Suprapubic skin (tissue), 4 donors: ENCODE results near the gene TARDBP. TPM values are rescaled to one million over a fixed set of nuclear protein-coding genes. Genes with fewer than 3 reads are reported as not detected.
"Not testable (repeated sequence)": the region's sequence is repeated elsewhere in the genome, so short reads cannot be mapped to it uniquely, and the experiment has no call there.

Source experiments
- DNase-seq, 2 donors: peaks; one replicate each; pipeline ENCODE4 v3.0.0-alpha.2; 2019; ENCODE audit warnings: low spot score in 2 of 2
- H3K27ac ChIP-seq: fragments of 200-600 bp; sonication (generic); one replicate; pipeline ENCODE4 v1.5.1; 2019
- H3K27me3 ChIP-seq: fragments of 200-600 bp; sonication (generic); one replicate; pipeline ENCODE4 v1.5.1; 2019
- H3K36me3 ChIP-seq: fragments of 200-600 bp; sonication (generic); one replicate; pipeline ENCODE4 v1.5.1; 2019
- H3K4me1 ChIP-seq: fragments of 200-600 bp; sonication (generic); one replicate; pipeline ENCODE4 v1.5.1; 2019
- H3K4me3 ChIP-seq: fragments of 200-600 bp; sonication (generic); one replicate; pipeline ENCODE4 v1.5.1; 2019; ENCODE audit warnings: mild to moderate bottlenecking
- H3K9me3 ChIP-seq: fragments of 200-600 bp; sonication (generic); one replicate; pipeline ENCODE4 v1.5.1; 2019
- EP300 ChIP-seq: sonication (generic); formaldehyde crosslinking; IDR thresholded peaks from one replicate; pipeline ENCODE4 v1.6.1; 2017; ENCODE audit warnings: antibody characterized with exemption
- POLR2A ChIP-seq, 2 donors: fragments of 450-650 bp; IDR thresholded peaks; one replicate each; pipeline ENCODE4 v1.6.1; 2017; ENCODE audit warnings: antibody characterized with exemption in 2 of 2, mild to moderate bottlenecking in 2 of 2, moderate library complexity in 2 of 2
- POLR2AphosphoS5 ChIP-seq, 3 donors: sonication (generic); formaldehyde crosslinking; IDR thresholded peaks; one replicate each; pipeline ENCODE4 v1.6.1; 2017; ENCODE audit warnings: antibody characterized with exemption in 3 of 3
- WGBS: methylation state at CpG from one replicate; pipeline ENCODE4 v1.1.5; 2018; 5-methylcytosine and 5-hydroxymethylcytosine counted together
- total RNA-seq, 4 donors: library from RNA; depleted of rRNA; stranded (reverse); fragments of >200 nt; gene quantifications; one replicate each; pipeline ENCODE4 v1.1.0, GENCODE V29; 2016
- TF ChIP-seq, protein P1 (sequence below), 2 donors: fragments of 200-600 bp in 1 of 2; fragments of 450-650 bp in 1 of 2; sonication (generic) in 1 of 2; IDR thresholded peaks; one replicate each; pipeline ENCODE4 v1.5.1; 2016 to 2019; ENCODE audit warnings: antibody characterized with exemption in 2 of 2, mild to moderate bottlenecking in 1 of 2, moderate library complexity in 1 of 2

TARDBP gene
- total RNA-seq, 4 donors from 2014 or later = 92.7 to 287 (median 156) TPM

DNA sequence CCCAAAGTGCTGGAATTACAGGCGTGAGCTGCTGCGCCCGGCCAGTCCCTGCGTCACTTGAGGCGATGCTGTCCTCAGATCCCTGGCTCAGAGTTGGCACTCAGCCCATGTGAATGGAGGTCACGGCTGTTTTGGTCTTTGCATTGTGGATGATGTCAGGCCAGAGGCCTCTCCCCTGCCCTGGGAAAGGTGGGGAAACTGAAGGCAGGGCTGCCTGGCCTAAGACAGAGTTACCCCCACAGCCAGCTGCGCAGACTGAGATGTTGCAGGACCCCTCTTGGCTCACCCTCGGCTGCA, 33.8 kb downstream of the TARDBP start:
- Histone ChIP-seq H3K9me3 (no peaks in the 10 kb centered on the region), H3K27ac (no peak overlapping the region), H3K4me1 (no peaks in the 10 kb centered on the region), H3K36me3 (no peaks in the 10 kb centered on the region), H3K27me3 (no peaks in the 10 kb centered on the region), H3K4me3 (no peak overlapping the region)
- DNase-seq = no peak
- TF ChIP-seq POLR2A (IDR thresholded peaks at IDR 0.05) = no peak
- no peak for TF ChIP-seq POLR2AphosphoS5 (IDR thresholded peaks at IDR 0.05)
- no peak for TF ChIP-seq EP300
- TF ChIP-seq, protein P1, sequence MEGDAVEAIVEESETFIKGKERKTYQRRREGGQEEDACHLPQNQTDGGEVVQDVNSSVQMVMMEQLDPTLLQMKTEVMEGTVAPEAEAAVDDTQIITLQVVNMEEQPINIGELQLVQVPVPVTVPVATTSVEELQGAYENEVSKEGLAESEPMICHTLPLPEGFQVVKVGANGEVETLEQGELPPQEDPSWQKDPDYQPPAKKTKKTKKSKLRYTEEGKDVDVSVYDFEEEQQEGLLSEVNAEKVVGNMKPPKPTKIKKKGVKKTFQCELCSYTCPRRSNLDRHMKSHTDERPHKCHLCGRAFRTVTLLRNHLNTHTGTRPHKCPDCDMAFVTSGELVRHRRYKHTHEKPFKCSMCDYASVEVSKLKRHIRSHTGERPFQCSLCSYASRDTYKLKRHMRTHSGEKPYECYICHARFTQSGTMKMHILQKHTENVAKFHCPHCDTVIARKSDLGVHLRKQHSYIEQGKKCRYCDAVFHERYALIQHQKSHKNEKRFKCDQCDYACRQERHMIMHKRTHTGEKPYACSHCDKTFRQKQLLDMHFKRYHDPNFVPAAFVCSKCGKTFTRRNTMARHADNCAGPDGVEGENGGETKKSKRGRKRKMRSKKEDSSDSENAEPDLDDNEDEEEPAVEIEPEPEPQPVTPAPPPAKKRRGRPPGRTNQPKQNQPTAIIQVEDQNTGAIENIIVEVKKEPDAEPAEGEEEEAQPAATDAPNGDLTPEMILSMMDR (IDR thresholded peaks at IDR 0.05) = no peak
- 97% methylated on average over 6 of the region's 8 CpGs for WGBS

DNA sequence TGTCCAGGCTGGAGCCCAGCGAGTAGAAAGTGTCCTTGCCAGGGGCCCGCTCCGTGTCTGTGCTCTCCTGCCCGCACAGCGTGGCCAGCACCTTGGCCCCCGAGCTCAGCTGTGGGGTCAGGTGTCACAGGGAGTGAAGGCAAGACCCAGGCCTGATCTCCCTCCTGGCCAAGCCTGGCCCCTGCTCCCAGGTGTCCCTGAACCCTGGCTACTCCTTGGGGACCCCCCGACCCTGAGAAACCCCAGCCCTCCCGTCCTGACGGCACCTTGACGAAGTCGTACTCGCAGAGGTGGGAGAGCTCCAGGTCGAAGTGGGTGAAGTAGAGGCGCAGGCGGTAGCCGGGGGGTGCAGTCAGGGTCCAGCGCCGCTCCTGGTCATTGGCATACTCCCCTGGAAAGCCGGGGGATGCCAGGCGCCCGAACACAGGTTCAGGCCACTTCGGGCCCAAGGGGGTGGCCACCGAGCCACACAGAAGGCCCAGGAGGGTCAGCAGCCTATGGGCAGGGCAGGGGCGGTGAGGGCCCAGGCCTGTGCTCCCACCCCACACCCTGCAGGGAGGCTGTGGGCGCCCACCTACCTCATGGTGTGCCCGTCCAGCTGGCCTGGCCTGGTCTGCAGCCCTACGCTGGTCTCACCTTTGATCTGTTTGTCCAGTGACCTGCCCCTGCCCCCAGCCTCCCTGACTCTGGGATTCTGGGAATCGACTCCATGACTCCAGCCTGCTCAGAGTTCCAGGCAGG, 34.3 kb downstream of the TARDBP start, which contains the start of gene MASP2:
MASP2 (minus strand) TSS at position 615 of the 741 bp plus-strand sequence; CDS start at position 583, 32 bp downstream.
- no peak for TF ChIP-seq POLR2AphosphoS5 (IDR thresholded peaks at IDR 0.05)
- no peak for TF ChIP-seq POLR2A (IDR thresholded peaks at IDR 0.05)
- TF ChIP-seq, protein P1 (IDR thresholded peaks at IDR 0.05) = no peak
- no peak for TF ChIP-seq EP300
- no peak for DNase-seq
- WGBS = 95% methylated on average over 18 of the region's 28 CpGs
- no peaks in the 10 kb centered on the region for H3K36me3 ChIP-seq
- H3K9me3 ChIP-seq = no peaks in the 10 kb centered on the region
- H3K27ac ChIP-seq = no peak within 1 kb of the TSS
- no peaks in the 10 kb centered on the region for H3K27me3 ChIP-seq
- H3K4me3 ChIP-seq = no peak within 1 kb of the TSS
- H3K4me1 ChIP-seq = no peaks in the 10 kb centered on the region

DNA sequence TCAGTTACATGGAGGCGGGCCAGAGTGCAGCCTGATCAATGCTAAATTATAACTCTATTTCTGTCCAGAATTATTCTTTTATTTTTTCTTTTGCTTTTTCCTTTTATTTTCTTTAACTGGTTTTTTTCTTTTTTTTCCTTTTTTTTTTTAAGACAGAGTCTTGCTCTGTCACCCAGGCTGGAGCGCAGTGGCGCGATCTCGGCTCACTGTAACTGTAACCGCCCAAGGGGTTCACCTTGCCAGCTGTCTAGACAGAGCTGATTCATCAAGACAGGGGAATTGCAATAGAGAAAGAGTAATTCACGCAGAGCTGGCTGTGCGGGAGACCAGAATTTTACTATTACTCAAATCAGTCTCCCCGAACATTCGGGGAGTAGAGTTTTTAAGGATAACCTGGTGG, 38.7 kb downstream of the TARDBP start:
- not testable (repeated sequence) for H3K9me3 ChIP-seq, DNase-seq, H3K27ac ChIP-seq, H3K27me3 ChIP-seq, H3K4me3 ChIP-seq, H3K4me1 ChIP-seq
- H3K36me3 ChIP-seq = peaks cover 22% of the 10 kb centered on the region
- 77% methylated on average over 10 of the region's 10 CpGs for WGBS

DNA sequence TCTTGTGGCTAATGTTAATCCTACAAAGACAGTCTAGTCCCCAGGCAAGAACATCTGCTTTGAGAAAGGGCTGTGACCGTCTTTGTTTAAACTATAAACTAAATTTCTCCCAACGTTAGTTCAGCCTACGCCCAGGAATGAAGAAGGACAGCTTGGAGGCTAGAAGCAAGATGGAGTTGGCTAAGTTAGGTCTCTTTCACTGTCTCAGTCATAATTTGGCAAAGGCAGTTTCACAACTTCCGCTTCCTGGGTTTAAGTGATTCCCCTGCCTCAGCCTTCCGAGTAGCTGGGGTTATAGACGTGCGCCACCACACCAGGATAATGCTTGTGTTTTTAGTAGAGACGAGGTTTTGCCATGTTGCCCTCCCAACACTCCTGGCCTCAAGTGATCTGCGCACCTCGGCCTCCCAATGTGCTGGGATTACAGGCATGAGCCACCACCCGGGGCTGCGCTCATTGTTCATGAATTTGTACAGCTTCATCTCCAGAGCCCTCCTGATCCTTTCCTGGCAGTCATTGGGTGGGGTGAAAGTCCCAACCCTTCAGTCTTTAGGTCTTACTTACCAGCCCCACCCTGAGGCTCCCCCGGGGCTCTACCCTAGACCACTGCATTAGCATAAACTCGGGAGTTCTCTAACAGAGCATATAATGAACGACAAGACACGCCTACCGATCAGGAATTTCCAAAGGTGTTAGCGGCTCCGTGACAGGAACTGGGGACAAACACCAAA, 39.5 kb downstream of the TARDBP start:
- TF ChIP-seq EP300 (no peak), POLR2AphosphoS5 (IDR thresholded peaks at IDR 0.05) (no peak), POLR2A (IDR thresholded peaks at IDR 0.05) (no peak)
- TF ChIP-seq, protein P1 (IDR thresholded peaks at IDR 0.05) = no peak
- H3K4me1 ChIP-seq = peaks cover 6% of the 10 kb centered on the region
- H3K27me3 ChIP-seq = no peaks in the 10 kb centered on the region
- H3K36me3 ChIP-seq = peaks cover 28% of the 10 kb centered on the region
- H3K9me3 ChIP-seq = no peaks in the 10 kb centered on the region
- no peak overlapping the region for H3K27ac ChIP-seq
- no peak for DNase-seq
- no peak overlapping the region for H3K4me3 ChIP-seq
- 49% methylated on average over 18 of the region's 19 CpGs for WGBS

DNA sequence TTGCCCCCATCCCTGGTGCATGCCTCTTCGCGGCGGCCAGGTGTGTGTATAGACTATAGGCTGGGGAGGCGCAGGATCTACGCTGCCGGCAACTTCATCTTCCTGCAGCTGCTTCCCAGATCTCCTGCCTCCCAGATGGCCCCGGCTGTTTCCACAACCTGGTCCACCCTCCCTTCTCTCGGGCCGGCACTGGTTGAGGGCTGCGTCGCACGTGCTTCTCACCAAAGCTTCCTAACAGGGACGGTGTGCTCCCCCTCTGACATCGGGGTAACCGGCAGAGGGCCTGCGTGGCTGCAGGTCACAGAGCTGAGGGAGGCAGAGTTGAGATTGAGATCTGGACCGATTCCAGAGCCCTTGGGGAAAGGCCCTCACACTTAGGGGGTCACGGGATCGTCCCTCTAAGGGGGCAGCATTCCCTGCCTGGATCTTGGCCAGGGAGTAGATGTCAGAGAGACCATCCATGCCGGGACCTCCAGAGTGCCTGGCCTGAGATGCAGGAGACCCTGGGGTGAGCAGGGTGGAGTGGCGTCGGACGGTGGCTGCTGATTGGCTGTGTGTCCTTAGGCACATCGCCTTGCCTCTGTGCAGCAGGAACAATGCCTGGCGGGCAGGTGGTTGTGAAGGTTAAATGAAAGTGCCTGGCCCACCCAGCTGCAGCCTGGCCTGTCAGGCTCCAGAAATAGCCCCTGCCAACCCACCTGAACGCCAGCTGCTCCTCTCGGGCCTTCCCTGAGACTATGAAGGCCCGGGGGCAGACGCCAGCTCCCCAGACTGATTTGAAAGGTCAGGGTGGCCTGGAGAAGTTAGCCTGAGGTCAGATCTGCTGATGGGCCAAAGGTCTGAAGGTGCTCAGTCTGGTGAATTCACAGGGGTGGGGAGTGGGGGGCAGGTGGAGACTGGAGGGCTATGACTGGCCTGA, 40.6 kb downstream of the TARDBP start:
- TF ChIP-seq POLR2A (IDR thresholded peaks at IDR 0.05) = no peak
- no peak for TF ChIP-seq POLR2AphosphoS5 (IDR thresholded peaks at IDR 0.05)
- TF ChIP-seq, protein P1 (IDR thresholded peaks at IDR 0.05) = no peak
- TF ChIP-seq EP300 = no peak
- DNase-seq = no peak
- Histone ChIP-seq H3K9me3 (no peaks in the 10 kb centered on the region), H3K27ac (no peak overlapping the region), H3K4me1 (peaks cover 6% of the 10 kb centered on the region), H3K36me3 (peaks cover 30% of the 10 kb centered on the region), H3K27me3 (no peaks in the 10 kb centered on the region), H3K4me3 (no peak overlapping the region)
- 48% methylated on average over 11 of the region's 29 CpGs for WGBS
